Panc1 (cell line): ENCODE data around the gene KCNQ1. TPM values are rescaled to one million over a fixed set of nuclear protein-coding genes. Genes with fewer than 3 reads are reported as not detected.

Experiments used
- ATAC-seq: fragments of 200-7000 bp; cut with Tn5 transposase; 2 replicates; pipeline ENCODE4 v1.9.1; 2020; ENCODE audit warnings: mild to moderate bottlenecking, moderate library complexity
- BruUV-seq: library from RNA; stranded (reverse); fragments of 400-500 nt; replicated peaks from 2 replicates; lab custom pipeline; 2021; lab: Mats Ljungman, UMichigan
- CTCF ChIA-PET: fragments of 300-600 bp; sonication (Branson Sonifier 250); formaldehyde crosslinking; loops from one replicate; lab custom pipeline; 2022; ENCODE audit warnings: antibody characterized with exemption; lab: Charles Lee
- POLR2A ChIA-PET: fragments of 300-600 bp; sonication (Branson Sonifier 250); formaldehyde crosslinking; loops from one replicate; lab custom pipeline; 2022; ENCODE audit warnings: antibody characterized with exemption; lab: Charles Lee
- DNase-seq: peaks from one replicate; pipeline ENCODE4 v3.0.0-alpha.2; 2010; ENCODE audit warnings: low read depth, low spot score
- H3K27ac ChIP-seq: 2 replicates; pipeline ENCODE4 v1.5.1; 2011; ENCODE audit warnings: mild to moderate bottlenecking, low read length, inconsistent platforms
- H3K27me3 ChIP-seq: fragments of 200-500 bp; sonication (Bioruptor generic); 2 replicates; pipeline ENCODE4 v1.6.0; 2014; ENCODE audit warnings: low read length, inconsistent platforms; ENCODE audit not compliant: control insufficient read depth, insufficient read depth
- H3K36me3 ChIP-seq: fragments of 200-500 bp; sonication (Bioruptor generic); 2 replicates; pipeline ENCODE4 v1.5.1; 2014; ENCODE audit warnings: inconsistent platforms, mild to moderate bottlenecking, low read length, moderate library complexity; ENCODE audit not compliant: control insufficient read depth, insufficient read depth
- H3K4me1 ChIP-seq: 2 replicates; pipeline ENCODE4 v1.5.1; 2011; ENCODE audit warnings: inconsistent platforms, mild to moderate bottlenecking, low read length, moderate library complexity; ENCODE audit not compliant: control insufficient read depth, insufficient read depth
- H3K4me3 ChIP-seq, 2 experiments: 2 replicates each; pipeline ENCODE4 v1.5.1; 2011 to 2012; ENCODE audit warnings: low read depth in 2 of 2, low read length in 2 of 2, mild to moderate bottlenecking in 2 of 2, inconsistent platforms in 1 of 2, moderate library complexity in 1 of 2
- H3K9me3 ChIP-seq: fragments of 200-500 bp; sonication (Bioruptor generic); 2 replicates; pipeline ENCODE4 v1.5.1; 2014; ENCODE audit warnings: low read depth, mild to moderate bottlenecking, inconsistent platforms, low read length, moderate library complexity; ENCODE audit not compliant: control insufficient read depth, insufficient read depth
- POLR2AphosphoS5 ChIP-seq: IDR thresholded peaks from 2 replicates; pipeline ENCODE4 v1.6.1; 2012; ENCODE audit warnings: mild to moderate bottlenecking, low read depth, low read length, moderate library complexity
- SIN3A ChIP-seq: IDR thresholded peaks from 2 replicates; pipeline ENCODE4 v1.6.1; 2012; ENCODE audit warnings: low read depth, mild to moderate bottlenecking, low read length, moderate library complexity, borderline replicate concordance; ENCODE audit not compliant: insufficient read depth
- TCF7L2 ChIP-seq: IDR thresholded peaks from 2 replicates; pipeline ENCODE4 v1.6.1; 2011; ENCODE audit warnings: mild to moderate bottlenecking, low read depth, low read length, inconsistent platforms
- in situ Hi-C: cut with HindIII; loops from 2 replicates; pipeline ENCODE4 v1.10.0; 2016; ENCODE audit warnings: low sequenced_read_pairs, low pct_unique_long_range_greater_than_20kb
- intact Hi-C: fragments of 100-400 bp; cut with micrococcal nuclease; formaldehyde crosslinking; loops from one replicate; pipeline ENCODE4 v1.10.0; 2022; ENCODE audit not compliant: unreplicated experiment
- total RNA-seq: library from RNA; stranded (reverse); gene quantifications from one replicate; pipeline ENCODE4 v1.2.1, GENCODE V29; 2021; ENCODE audit not compliant: unreplicated experiment
- TF ChIP-seq, protein P1 (sequence below): fragments of 450-650 bp; IDR thresholded peaks from 2 replicates; pipeline ENCODE4 v1.5.1; 2017; ENCODE audit warnings: mild to moderate bottlenecking
- TF ChIP-seq, protein P2 (sequence below), 2 experiments: IDR thresholded peaks; 2 replicates each; pipeline ENCODE4 v1.6.1; 2011 to 2012; ENCODE audit warnings: low read depth in 2 of 2, control low read depth in 1 of 2, low read length in 1 of 2, mild to moderate bottlenecking in 1 of 2, moderate library complexity in 1 of 2; ENCODE audit not compliant: insufficient read depth in 1 of 2

KCNQ1 gene
- total RNA-seq, 1 experiment from 2014 or later = 1.0 TPM

DNA sequence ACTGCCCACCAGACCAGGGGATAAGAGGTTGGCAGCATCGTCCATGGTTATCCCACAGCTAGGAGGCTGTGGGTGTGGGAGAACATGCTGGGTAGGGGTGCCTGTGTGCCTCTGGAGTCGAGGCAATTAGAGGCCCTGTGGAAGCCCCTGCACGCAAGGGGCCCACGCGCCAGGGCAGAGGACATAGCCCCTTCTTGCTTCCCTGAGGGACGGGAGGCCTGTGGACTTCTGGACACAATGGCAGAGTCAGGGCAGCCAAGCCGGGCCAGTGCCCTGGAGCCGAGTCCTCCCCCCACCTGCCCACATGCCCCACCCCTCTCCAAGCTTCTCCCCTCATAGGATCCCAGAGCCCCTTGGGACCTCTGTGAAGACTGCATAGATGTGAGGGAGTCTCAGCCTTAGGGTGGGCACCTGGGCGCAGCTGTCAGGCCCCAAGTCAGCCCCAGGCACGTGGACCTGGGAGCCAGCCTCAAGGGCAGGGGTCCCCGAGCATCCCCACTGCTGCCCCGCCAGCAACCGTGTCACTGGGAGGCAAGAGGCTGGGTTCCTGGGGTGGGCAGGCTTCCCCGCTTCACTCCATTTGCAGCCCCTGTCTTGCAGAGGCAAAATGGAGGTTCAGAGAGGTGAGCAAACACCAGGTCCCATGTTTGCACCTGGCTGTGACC lies 388.4 kb downstream of the KCNQ1 start:
- CTCF ChIA-PET = no interaction called here
- BruUV-seq = no TSS peak
- Histone ChIP-seq H3K27ac (no peak overlapping the region), H3K4me1 (peaks cover 5% of the 10 kb centered on the region), H3K27me3 (no peaks in the 10 kb centered on the region), H3K36me3 (no peaks in the 10 kb centered on the region), H3K9me3 (peaks cover 12% of the 10 kb centered on the region; the same call in 1 of the 2 replicates), H3K4me3 (no peak overlapping the region)
- in situ Hi-C loops (no loop called here), intact Hi-C loops (no loop called here)
- ATAC-seq = no peak
- TF ChIP-seq TCF7L2 (no peak), SIN3A (no peak), POLR2AphosphoS5 (no peak)
- TF ChIP-seq, protein P1, sequence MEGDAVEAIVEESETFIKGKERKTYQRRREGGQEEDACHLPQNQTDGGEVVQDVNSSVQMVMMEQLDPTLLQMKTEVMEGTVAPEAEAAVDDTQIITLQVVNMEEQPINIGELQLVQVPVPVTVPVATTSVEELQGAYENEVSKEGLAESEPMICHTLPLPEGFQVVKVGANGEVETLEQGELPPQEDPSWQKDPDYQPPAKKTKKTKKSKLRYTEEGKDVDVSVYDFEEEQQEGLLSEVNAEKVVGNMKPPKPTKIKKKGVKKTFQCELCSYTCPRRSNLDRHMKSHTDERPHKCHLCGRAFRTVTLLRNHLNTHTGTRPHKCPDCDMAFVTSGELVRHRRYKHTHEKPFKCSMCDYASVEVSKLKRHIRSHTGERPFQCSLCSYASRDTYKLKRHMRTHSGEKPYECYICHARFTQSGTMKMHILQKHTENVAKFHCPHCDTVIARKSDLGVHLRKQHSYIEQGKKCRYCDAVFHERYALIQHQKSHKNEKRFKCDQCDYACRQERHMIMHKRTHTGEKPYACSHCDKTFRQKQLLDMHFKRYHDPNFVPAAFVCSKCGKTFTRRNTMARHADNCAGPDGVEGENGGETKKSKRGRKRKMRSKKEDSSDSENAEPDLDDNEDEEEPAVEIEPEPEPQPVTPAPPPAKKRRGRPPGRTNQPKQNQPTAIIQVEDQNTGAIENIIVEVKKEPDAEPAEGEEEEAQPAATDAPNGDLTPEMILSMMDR = no peak
- TF ChIP-seq, protein P2, sequence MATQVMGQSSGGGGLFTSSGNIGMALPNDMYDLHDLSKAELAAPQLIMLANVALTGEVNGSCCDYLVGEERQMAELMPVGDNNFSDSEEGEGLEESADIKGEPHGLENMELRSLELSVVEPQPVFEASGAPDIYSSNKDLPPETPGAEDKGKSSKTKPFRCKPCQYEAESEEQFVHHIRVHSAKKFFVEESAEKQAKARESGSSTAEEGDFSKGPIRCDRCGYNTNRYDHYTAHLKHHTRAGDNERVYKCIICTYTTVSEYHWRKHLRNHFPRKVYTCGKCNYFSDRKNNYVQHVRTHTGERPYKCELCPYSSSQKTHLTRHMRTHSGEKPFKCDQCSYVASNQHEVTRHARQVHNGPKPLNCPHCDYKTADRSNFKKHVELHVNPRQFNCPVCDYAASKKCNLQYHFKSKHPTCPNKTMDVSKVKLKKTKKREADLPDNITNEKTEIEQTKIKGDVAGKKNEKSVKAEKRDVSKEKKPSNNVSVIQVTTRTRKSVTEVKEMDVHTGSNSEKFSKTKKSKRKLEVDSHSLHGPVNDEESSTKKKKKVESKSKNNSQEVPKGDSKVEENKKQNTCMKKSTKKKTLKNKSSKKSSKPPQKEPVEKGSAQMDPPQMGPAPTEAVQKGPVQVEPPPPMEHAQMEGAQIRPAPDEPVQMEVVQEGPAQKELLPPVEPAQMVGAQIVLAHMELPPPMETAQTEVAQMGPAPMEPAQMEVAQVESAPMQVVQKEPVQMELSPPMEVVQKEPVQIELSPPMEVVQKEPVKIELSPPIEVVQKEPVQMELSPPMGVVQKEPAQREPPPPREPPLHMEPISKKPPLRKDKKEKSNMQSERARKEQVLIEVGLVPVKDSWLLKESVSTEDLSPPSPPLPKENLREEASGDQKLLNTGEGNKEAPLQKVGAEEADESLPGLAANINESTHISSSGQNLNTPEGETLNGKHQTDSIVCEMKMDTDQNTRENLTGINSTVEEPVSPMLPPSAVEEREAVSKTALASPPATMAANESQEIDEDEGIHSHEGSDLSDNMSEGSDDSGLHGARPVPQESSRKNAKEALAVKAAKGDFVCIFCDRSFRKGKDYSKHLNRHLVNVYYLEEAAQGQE (IDR thresholded peaks at IDR 0.05; ENCODE audit: insufficient read depth in 1 of 2, low read depth in 2 of 2, low read length in 1 of 2) = no peak
- DNase-seq = no peak
- POLR2A ChIA-PET = no interaction called here

DNA sequence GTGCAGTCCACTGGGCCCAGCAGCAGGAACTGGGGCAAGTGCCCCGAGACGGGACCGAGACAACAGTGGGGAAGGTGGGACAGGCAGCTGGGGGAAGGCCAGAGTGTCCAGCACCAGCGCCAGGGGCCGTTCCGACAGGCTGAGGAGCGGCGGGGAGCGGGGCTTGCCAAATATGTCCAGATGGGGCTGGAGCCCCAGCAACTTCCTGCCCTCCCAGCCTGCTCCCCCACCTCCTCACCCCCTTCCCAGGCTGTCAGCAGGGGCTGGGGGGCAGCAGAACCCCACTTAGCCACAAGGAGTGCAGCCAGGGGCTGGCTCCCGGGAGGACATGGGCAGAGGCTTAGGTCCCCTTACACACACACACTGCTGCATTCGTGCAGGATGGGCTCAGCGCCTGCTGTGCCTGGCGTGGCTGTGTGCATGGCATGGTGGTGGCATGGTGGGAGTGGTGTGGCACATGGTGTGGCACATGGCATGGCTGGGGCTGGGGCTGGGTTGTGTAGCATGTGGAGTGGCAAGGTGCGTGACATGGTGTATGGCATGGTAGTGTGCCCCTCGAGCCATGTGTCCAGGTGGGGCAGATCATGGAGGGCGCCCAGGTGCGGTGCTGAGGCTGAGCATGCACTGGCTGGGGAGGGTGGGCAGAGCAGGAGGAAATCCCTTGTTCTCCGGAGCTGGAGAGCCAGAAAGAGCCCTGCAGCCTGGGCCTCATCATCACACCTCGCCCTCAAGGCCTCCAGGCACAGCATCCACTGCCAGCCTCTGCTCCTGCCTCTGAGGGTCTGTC lies 389.1 kb downstream of the KCNQ1 start:
- Histone ChIP-seq H3K4me3 (no peak overlapping the region), H3K27me3 (no peaks in the 10 kb centered on the region), H3K9me3 (peaks cover 8% of the 10 kb centered on the region; the same call in 1 of the 2 replicates), H3K27ac (no peak overlapping the region), H3K36me3 (no peaks in the 10 kb centered on the region), H3K4me1 (peaks cover 5% of the 10 kb centered on the region)
- intact Hi-C loops (no loop called here), in situ Hi-C loops (no loop called here)
- POLR2A ChIA-PET = no interaction called here
- DNase-seq (no peak), ATAC-seq (no peak)
- BruUV-seq = no TSS peak
- no peak for TF ChIP-seq TCF7L2
- TF ChIP-seq, protein P1 = no peak
- TF ChIP-seq, protein P2 (IDR thresholded peaks at IDR 0.05; ENCODE audit: insufficient read depth in 1 of 2, low read depth in 2 of 2, low read length in 1 of 2) = no peak
- no peak for TF ChIP-seq POLR2AphosphoS5
- no peak for TF ChIP-seq SIN3A
- CTCF ChIA-PET = no interaction called here
